ENCODE data around the gene FOXB2. TPM values are rescaled to one million over a fixed set of nuclear protein-coding genes. Genes with fewer than 3 reads are reported as not detected.
"Not testable (repeated sequence)": the region's sequence is repeated elsewhere in the genome, so short reads cannot be mapped to it uniquely, and the experiment has no call there.

The FOXB2 gene
- total RNA-seq = not detected

DNA sequence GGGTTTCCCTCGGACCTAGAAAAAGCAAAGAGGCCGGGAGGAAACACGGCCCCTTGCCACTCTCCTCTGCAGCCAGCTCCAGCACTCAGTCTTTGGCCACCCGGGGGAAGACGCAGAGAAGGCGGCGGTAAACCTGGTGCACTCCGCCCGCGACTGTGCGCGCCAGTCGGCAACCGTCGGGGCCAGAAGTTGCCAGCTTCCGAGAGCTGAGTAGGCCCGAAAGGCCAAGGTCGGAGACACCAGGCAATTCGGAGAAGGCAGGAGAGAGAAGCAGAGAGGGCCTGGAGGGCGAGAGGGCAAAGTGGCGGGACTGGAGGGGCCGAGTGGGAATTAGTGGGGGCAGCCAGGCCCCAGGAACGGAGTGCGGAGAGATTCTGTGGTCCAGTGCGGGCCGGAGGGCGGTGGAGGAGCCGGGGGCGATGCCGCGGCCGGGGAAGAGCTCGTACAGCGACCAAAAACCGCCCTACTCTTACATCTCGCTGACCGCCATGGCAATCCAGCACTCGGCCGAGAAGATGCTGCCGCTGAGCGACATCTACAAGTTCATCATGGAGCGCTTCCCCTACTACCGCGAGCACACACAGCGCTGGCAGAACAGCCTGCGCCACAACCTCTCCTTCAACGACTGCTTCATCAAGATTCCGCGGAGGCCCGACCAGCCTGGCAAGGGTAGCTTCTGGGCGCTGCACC lies at the start of gene FOXB2:
Gene FOXB2 (plus strand): TSS at position 420 of the 690 bp plus-strand sequence. CDS start 0 bp downstream, at position 420.
- Histone ChIP-seq H3K4me3 (no peak within 1 kb of the TSS), H3K36me3 (replicated peaks in 1 of 2; ENCODE audit: insufficient read depth in 1 of 2, low read depth in 2 of 2) (no peaks in the 10 kb centered on the region), H3K9me3 (no peaks in the 10 kb centered on the region), H3K4me1 (peaks cover 56% of the 10 kb centered on the region), H3K27ac (no peak within 1 kb of the TSS), H3K27me3 (peaks cover 0 to 58% of the 10 kb centered on the region in 2 donors)
- ATAC-seq (no peak), DNase-seq (no peak)
- intact Hi-C loops (cut with DNase I) = loop anchor here (10.0 kb wide), 1 partner anchor 215 kb away; no protein-coding TSS in a partner anchor
- WGBS, 2 donors = 6 to 9% methylated on average over 31 to 51 of the region's 51 CpGs
- no peak for TF ChIP-seq POLR2A (IDR thresholded peaks at IDR 0.05)
- TF ChIP-seq, protein P1, sequence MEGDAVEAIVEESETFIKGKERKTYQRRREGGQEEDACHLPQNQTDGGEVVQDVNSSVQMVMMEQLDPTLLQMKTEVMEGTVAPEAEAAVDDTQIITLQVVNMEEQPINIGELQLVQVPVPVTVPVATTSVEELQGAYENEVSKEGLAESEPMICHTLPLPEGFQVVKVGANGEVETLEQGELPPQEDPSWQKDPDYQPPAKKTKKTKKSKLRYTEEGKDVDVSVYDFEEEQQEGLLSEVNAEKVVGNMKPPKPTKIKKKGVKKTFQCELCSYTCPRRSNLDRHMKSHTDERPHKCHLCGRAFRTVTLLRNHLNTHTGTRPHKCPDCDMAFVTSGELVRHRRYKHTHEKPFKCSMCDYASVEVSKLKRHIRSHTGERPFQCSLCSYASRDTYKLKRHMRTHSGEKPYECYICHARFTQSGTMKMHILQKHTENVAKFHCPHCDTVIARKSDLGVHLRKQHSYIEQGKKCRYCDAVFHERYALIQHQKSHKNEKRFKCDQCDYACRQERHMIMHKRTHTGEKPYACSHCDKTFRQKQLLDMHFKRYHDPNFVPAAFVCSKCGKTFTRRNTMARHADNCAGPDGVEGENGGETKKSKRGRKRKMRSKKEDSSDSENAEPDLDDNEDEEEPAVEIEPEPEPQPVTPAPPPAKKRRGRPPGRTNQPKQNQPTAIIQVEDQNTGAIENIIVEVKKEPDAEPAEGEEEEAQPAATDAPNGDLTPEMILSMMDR (IDR thresholded peaks at IDR 0.05) = no peak

DNA sequence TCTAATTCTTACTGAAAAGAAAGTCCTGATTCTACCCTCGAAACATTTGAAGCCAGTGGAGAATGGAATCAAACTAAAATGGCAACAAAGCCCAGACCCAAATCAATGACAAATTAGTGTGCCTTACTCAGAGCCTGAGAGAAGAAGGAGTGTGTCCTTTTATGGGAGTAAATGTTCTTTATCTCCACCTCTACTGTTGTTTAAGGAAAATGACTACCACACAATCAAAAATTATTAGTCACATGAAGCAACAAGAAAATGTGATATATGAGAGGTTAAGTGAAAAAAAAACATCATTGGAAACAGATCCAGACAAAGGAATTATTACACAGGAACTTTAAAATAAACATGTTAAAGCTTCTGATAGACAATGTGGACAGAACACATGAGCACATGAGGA lies 49.7 kb upstream of the FOXB2 start:
- Histone ChIP-seq H3K9me3 (peaks cover 0 to 5% (median 0%) of the 10 kb centered on the region in 3 donors), H3K4me1 (no peaks in the 10 kb centered on the region), H3K4me3 (no peak overlapping the region), H3K36me3 (replicated peaks in 1 of 2; ENCODE audit: insufficient read depth in 1 of 2, low read depth in 2 of 2) (no peaks in the 10 kb centered on the region), H3K27ac (no peak overlapping the region), H3K27me3 (no peaks in the 10 kb centered on the region)
- no peak for TF ChIP-seq POLR2A (IDR thresholded peaks at IDR 0.05)
- TF ChIP-seq, protein P1 (IDR thresholded peaks at IDR 0.05) = no peak
- intact Hi-C loops (cut with DNase I) = no loop called here
- ATAC-seq = no peak
- WGBS, 2 donors = 41 to 58% methylated on average over 1 of the region's 1 CpG
- DNase-seq = no peak

DNA sequence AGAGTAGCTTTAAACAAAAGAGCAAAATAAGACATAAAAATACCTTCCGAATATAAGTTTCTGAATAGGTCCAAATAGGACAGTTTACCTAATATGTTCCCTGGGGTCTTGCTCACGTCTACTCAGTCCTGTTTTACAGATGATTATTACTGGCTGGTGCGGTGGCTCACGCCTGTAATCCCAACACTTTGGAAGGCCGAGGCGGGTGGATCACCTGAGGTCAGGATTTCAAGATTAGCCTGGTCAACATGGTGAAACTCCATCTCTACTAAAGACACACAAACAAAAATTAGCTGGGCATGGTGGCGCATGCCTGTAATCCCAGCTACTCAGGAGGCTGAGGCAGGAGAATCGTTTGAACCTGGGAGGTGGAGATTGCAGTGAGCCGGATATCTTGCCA lies 40.6 kb upstream of the FOXB2 start:
- ATAC-seq; DNase-seq; H3K27ac ChIP-seq; H3K36me3 ChIP-seq (replicated peaks in 1 of 2; ENCODE audit: insufficient read depth in 1 of 2, low read depth in 2 of 2); H3K4me3 ChIP-seq; H3K9me3 ChIP-seq; intact Hi-C loops (cut with DNase I); H3K27me3 ChIP-seq; H3K4me1 ChIP-seq: not testable (repeated sequence)
- 74 to 78% methylated on average over 9 of the region's 9 CpGs for WGBS, 2 donors

DNA sequence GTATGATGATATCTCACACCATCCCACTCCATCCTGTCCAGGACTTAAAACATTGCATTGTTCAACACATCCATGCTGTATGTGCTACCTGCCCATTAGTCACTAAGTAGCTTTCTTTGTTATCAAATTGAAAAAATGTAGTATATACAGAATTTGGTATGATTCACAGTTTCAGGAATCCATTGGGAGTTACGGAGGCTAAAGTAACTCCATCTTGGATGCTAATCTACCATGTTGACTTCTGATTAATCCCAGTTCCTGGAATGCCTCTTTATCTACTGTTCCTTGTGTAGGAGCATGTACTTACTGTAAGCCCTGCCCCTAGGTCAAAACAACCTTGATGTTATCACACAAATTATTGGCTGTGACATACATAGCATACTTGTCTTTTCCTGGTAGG lies 38.9 kb upstream of the FOXB2 start:
- intact Hi-C loops (cut with DNase I) = no loop called here
- no peak overlapping the region for H3K27ac ChIP-seq
- no peak for ATAC-seq
- H3K4me3 ChIP-seq = no peak overlapping the region
- no peaks in the 10 kb centered on the region for H3K27me3 ChIP-seq
- no peaks in the 10 kb centered on the region for H3K4me1 ChIP-seq
- no peak for DNase-seq
- H3K9me3 ChIP-seq = no peaks in the 10 kb centered on the region
- TF ChIP-seq, protein P1 (IDR thresholded peaks at IDR 0.05) = no peak
- TF ChIP-seq POLR2A (IDR thresholded peaks at IDR 0.05) = no peak
- no peaks in the 10 kb centered on the region for H3K36me3 ChIP-seq (replicated peaks in 1 of 2; ENCODE audit: insufficient read depth in 1 of 2, low read depth in 2 of 2)
- WGBS, 2 donors = 43 to 47% methylated on average over 1 of the region's 1 CpG

DNA sequence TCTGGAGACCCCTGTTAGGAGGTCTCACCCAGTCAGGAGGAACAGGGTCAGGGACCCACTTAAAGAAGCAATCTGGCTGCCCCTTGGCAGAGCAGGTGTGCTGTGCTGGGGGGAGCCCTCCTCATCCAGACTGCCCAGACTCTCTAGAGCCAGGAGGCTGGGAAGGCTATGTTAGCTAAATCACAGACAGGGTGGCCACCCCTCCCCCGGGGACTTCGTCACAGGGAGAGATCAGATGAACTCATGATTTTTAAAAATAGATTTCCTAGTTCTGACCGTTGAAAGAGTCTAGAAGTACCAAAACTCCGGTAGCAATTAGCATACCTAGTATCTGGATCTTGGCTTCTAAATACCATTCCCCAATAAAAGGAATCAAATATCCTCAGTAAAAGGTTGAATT lies 35.0 kb upstream of the FOXB2 start:
- ATAC-seq (no peak), DNase-seq (no peak)
- no peaks in the 10 kb centered on the region for H3K36me3 ChIP-seq (replicated peaks in 1 of 2; ENCODE audit: insufficient read depth in 1 of 2, low read depth in 2 of 2)
- no peak overlapping the region for H3K27ac ChIP-seq
- 61 to 70% methylated on average over 4 of the region's 4 CpGs for WGBS, 2 donors
- no peaks in the 10 kb centered on the region for H3K9me3 ChIP-seq
- H3K4me3 ChIP-seq = no peak overlapping the region
- no peaks in the 10 kb centered on the region for H3K4me1 ChIP-seq
- intact Hi-C loops (cut with DNase I) = no loop called here
- TF ChIP-seq POLR2A (IDR thresholded peaks at IDR 0.05) = no peak
- TF ChIP-seq, protein P1 (IDR thresholded peaks at IDR 0.05) = no peak
- no peaks in the 10 kb centered on the region for H3K27me3 ChIP-seq

Measured in body of pancreas (tissue), 4 donors.